ENCODE data around the gene RAP1GAP. TPM values are rescaled to one million over a fixed set of nuclear protein-coding genes. Genes with fewer than 3 reads are reported as not detected.

The RAP1GAP gene
- total RNA-seq, 2 experiments from 2014 or later: 0.66 to 1.3 TPM

- no peak overlapping the region for H3K27ac Mint-ChIP-seq
- H3K4me3 Mint-ChIP-seq: no peak overlapping the region
- H3K4me1 Mint-ChIP-seq: peaks cover 13% of the 10 kb centered on the region
- DNase-seq: peak; percentile 50
- H3K9me3 Mint-ChIP-seq: no peaks in the 10 kb centered on the region
- no peaks in the 10 kb centered on the region for H3K36me3 Mint-ChIP-seq
- peaks cover 57% of the 10 kb centered on the region for H3K27me3 Mint-ChIP-seq
These were observed 21.5 kb downstream of the RAP1GAP start for GRCh38 chr1:21647431-21648351.

GRCh38 chr1:21645550-21645949 is 23.6 kb downstream of the RAP1GAP start:
- H3K4me3 Mint-ChIP-seq: no peak overlapping the region

GRCh38 chr1:21644906-21645305 is 24.3 kb downstream of the RAP1GAP start:
- no peaks in the 10 kb centered on the region for H3K36me3 Mint-ChIP-seq
- no peaks in the 10 kb centered on the region for H3K4me1 Mint-ChIP-seq
- no peaks in the 10 kb centered on the region for H3K9me3 Mint-ChIP-seq
- DNase-seq: no peak
- H3K27me3 Mint-ChIP-seq: peaks cover 47% of the 10 kb centered on the region
- no peak overlapping the region for H3K4me3 Mint-ChIP-seq
- H3K27ac Mint-ChIP-seq: no peak overlapping the region

More at GRCh38 chr1:21645550-21645949, 23.6 kb downstream of the RAP1GAP start:
- Mint-ChIP-seq H3K27me3 (peaks cover 47% of the 10 kb centered on the region), H3K9me3 (no peaks in the 10 kb centered on the region), H3K36me3 (no peaks in the 10 kb centered on the region), H3K4me1 (no peaks in the 10 kb centered on the region), H3K27ac (no peak overlapping the region)
- no peak for DNase-seq

- Mint-ChIP-seq H3K4me3 (no peak overlapping the region), H3K27me3 (peaks cover 44% of the 10 kb centered on the region), H3K27ac (no peak overlapping the region), H3K36me3 (no peaks in the 10 kb centered on the region), H3K9me3 (no peaks in the 10 kb centered on the region), H3K4me1 (no peaks in the 10 kb centered on the region)
- no peak for DNase-seq
These were observed 24.8 kb downstream of the RAP1GAP start for GRCh38 chr1:21644348-21644747.

- no peak for DNase-seq
- H3K4me1 Mint-ChIP-seq: peaks cover 4% of the 10 kb centered on the region
- no peaks in the 10 kb centered on the region for H3K36me3 Mint-ChIP-seq
- no peaks in the 10 kb centered on the region for H3K9me3 Mint-ChIP-seq
- no peak overlapping the region for H3K4me3 Mint-ChIP-seq
- peaks cover 44% of the 10 kb centered on the region for H3K27me3 Mint-ChIP-seq
- no peak overlapping the region for H3K27ac Mint-ChIP-seq
These were observed 25.5 kb downstream of the RAP1GAP start for GRCh38 chr1:21643624-21644023.

- no peak overlapping the region for H3K4me3 Mint-ChIP-seq
- no peak overlapping the region for H3K27ac Mint-ChIP-seq
- DNase-seq: no peak
- H3K4me1 Mint-ChIP-seq: peaks cover 9% of the 10 kb centered on the region
- H3K36me3 Mint-ChIP-seq: no peaks in the 10 kb centered on the region
- peaks cover 31% of the 10 kb centered on the region for H3K27me3 Mint-ChIP-seq
- no peaks in the 10 kb centered on the region for H3K9me3 Mint-ChIP-seq
These were observed 27.0 kb downstream of the RAP1GAP start for GRCh38 chr1:21641967-21642739.

- H3K27me3 Mint-ChIP-seq: peaks cover 25% of the 10 kb centered on the region
- no peaks in the 10 kb centered on the region for H3K36me3 Mint-ChIP-seq
- H3K4me1 Mint-ChIP-seq: peaks cover 9% of the 10 kb centered on the region
- no peaks in the 10 kb centered on the region for H3K9me3 Mint-ChIP-seq
- H3K27ac Mint-ChIP-seq: no peak overlapping the region
- no peak for DNase-seq
- H3K4me3 Mint-ChIP-seq: no peak overlapping the region
These were observed 27.6 kb downstream of the RAP1GAP start for GRCh38 chr1:21641537-21641936.

GRCh38 chr1:21641076-21641475 is 28.1 kb downstream of the RAP1GAP start:
- no peak overlapping the region for H3K4me3 Mint-ChIP-seq
- H3K9me3 Mint-ChIP-seq: no peaks in the 10 kb centered on the region
- peaks cover 9% of the 10 kb centered on the region for H3K4me1 Mint-ChIP-seq
- H3K27ac Mint-ChIP-seq: no peak overlapping the region
- no peaks in the 10 kb centered on the region for H3K36me3 Mint-ChIP-seq
- H3K27me3 Mint-ChIP-seq: peaks cover 21% of the 10 kb centered on the region
- DNase-seq: no peak

- Mint-ChIP-seq H3K27ac (no peak overlapping the region), H3K9me3 (no peaks in the 10 kb centered on the region), H3K27me3 (peaks cover 17% of the 10 kb centered on the region), H3K4me3 (no peak overlapping the region), H3K36me3 (no peaks in the 10 kb centered on the region), H3K4me1 (peaks cover 9% of the 10 kb centered on the region)
- no peak for DNase-seq
These were observed 28.5 kb downstream of the RAP1GAP start for GRCh38 chr1:21640653-21641052.

- peaks cover 16% of the 10 kb centered on the region for H3K27me3 Mint-ChIP-seq
- H3K4me3 Mint-ChIP-seq: no peak overlapping the region
- H3K4me1 Mint-ChIP-seq: peaks cover 9% of the 10 kb centered on the region
- DNase-seq: no peak
- H3K36me3 Mint-ChIP-seq: no peaks in the 10 kb centered on the region
- no peak overlapping the region for H3K27ac Mint-ChIP-seq
- H3K9me3 Mint-ChIP-seq: no peaks in the 10 kb centered on the region
These were observed 29.5 kb downstream of the RAP1GAP start for GRCh38 chr1:21639594-21640041.

- no peak overlapping the region for H3K27ac Mint-ChIP-seq
- peak; percentile 43 for DNase-seq
- no peaks in the 10 kb centered on the region for H3K9me3 Mint-ChIP-seq
- H3K4me3 Mint-ChIP-seq: no peak overlapping the region
- peaks cover 9% of the 10 kb centered on the region for H3K27me3 Mint-ChIP-seq
- peaks cover 9% of the 10 kb centered on the region for H3K4me1 Mint-ChIP-seq
- no peaks in the 10 kb centered on the region for H3K36me3 Mint-ChIP-seq
These were observed 30.4 kb downstream of the RAP1GAP start for GRCh38 chr1:21638531-21639341.

GRCh38 chr1:21637514-21637913 is 31.6 kb downstream of the RAP1GAP start:
- Mint-ChIP-seq H3K36me3 (no peaks in the 10 kb centered on the region), H3K27me3 (peaks cover under 1% of the 10 kb centered on the region), H3K4me1 (peaks cover 9% of the 10 kb centered on the region), H3K4me3 (no peak overlapping the region), H3K9me3 (no peaks in the 10 kb centered on the region), H3K27ac (no peak overlapping the region)
- no peak for DNase-seq

GRCh38 chr1:21636029-21636428 is 33.1 kb downstream of the RAP1GAP start:
- Mint-ChIP-seq H3K9me3 (no peaks in the 10 kb centered on the region), H3K36me3 (no peaks in the 10 kb centered on the region), H3K4me3 (no peak overlapping the region), H3K27me3 (peaks cover 4% of the 10 kb centered on the region), H3K27ac (no peak overlapping the region), H3K4me1 (peaks cover 9% of the 10 kb centered on the region)
- DNase-seq: no peak

- Mint-ChIP-seq H3K9me3 (no peaks in the 10 kb centered on the region), H3K4me3 (no peak overlapping the region), H3K27me3 (peaks cover 11% of the 10 kb centered on the region), H3K27ac (no peak overlapping the region), H3K4me1 (peaks cover 9% of the 10 kb centered on the region), H3K36me3 (no peaks in the 10 kb centered on the region)
- no peak for DNase-seq
These were observed 34.2 kb downstream of the RAP1GAP start for GRCh38 chr1:21634806-21635535.
